CD4-positive, alpha-beta memory T cell (primary cell): ENCODE measurements around the gene SLC22A13. TPM values are rescaled to one million over a fixed set of nuclear protein-coding genes. Genes with fewer than 3 reads are reported as not detected.

Source experiments
- CTCF ChIA-PET: fragments of 350-600 bp; sonication (Branson Sonifier 250); formaldehyde crosslinking; loops from one replicate; lab custom pipeline; 2021; ENCODE audit warnings: inconsistent platforms; ENCODE audit not compliant: partially characterized antibody; lab: Charles Lee
- POLR2A ChIA-PET: fragments of 350-600 bp; sonication (Branson Sonifier 250); formaldehyde crosslinking; loops from one replicate; lab custom pipeline; 2021; ENCODE audit not compliant: partially characterized antibody; lab: Charles Lee
- DNase-seq, 5 donors: peaks; one replicate each; pipeline versions ENCODE4 v3.0.0 to v3.0.0-alpha.2; 2020 to 2022; ENCODE audit warnings: mixed read lengths in 1 of 5
- H3K27ac ChIP-seq: one replicate; pipeline ENCODE4 v1.7.0; 2013; ENCODE audit warnings: low read depth, low read length
- H3K27me3 ChIP-seq: 2 replicates; pipeline ENCODE4 v1.7.0; 2013; ENCODE audit warnings: mild to moderate bottlenecking, low read length, moderate library complexity; ENCODE audit not compliant: insufficient read depth
- H3K36me3 ChIP-seq: 2 replicates; pipeline ENCODE4 v1.7.0; 2013; ENCODE audit warnings: mild to moderate bottlenecking, low read length, moderate library complexity; ENCODE audit not compliant: insufficient read depth
- H3K4me1 ChIP-seq: 2 replicates; pipeline ENCODE4 v1.7.0; 2013; ENCODE audit warnings: mild to moderate bottlenecking, low read length, moderate library complexity; ENCODE audit not compliant: insufficient read depth
- H3K4me3 ChIP-seq, 2 donors: one replicate each; pipeline ENCODE4 v1.7.0; 2013; ENCODE audit warnings: low read length in 2 of 2, mild to moderate bottlenecking in 1 of 2
- H3K9me3 ChIP-seq, 2 donors: one replicate each; pipeline ENCODE4 v1.7.0; 2013; ENCODE audit warnings: low read length in 2 of 2, control low read depth in 1 of 2; ENCODE audit not compliant: control insufficient read depth in 1 of 2
- H3K27ac Mint-ChIP-seq, 7 donors: one replicate each; pipeline ENCODE4 v1.8.0; 2020 to 2021; ENCODE audit warnings: mixed read lengths in 7 of 7, mild to moderate bottlenecking in 6 of 7, inconsistent platforms in 3 of 7, moderate library complexity in 3 of 7
- H3K27me3 Mint-ChIP-seq, 2 donors: one replicate each; pipeline ENCODE4 v1.8.0; 2020 to 2021; ENCODE audit warnings: mixed read lengths in 2 of 2
- H3K36me3 Mint-ChIP-seq, 2 donors: one replicate each; pipeline ENCODE4 v1.8.0; 2020 to 2021; ENCODE audit warnings: mixed read lengths in 2 of 2, inconsistent platforms in 1 of 2, mild to moderate bottlenecking in 1 of 2
- H3K4me1 Mint-ChIP-seq, 4 donors: one replicate each; pipeline ENCODE4 v1.8.0; 2020 to 2021; ENCODE audit warnings: mixed read lengths in 4 of 4, mild to moderate bottlenecking in 1 of 4
- H3K4me3 Mint-ChIP-seq, 8 donors: one replicate each; pipeline ENCODE4 v1.8.0; 2020 to 2021; ENCODE audit warnings: mixed read lengths in 8 of 8, mild to moderate bottlenecking in 7 of 8, moderate library complexity in 6 of 8, inconsistent platforms in 3 of 8
- H3K9me3 Mint-ChIP-seq, 8 donors: one replicate each; pipeline ENCODE4 v1.8.0; 2020 to 2021; ENCODE audit warnings: mixed read lengths in 8 of 8, mild to moderate bottlenecking in 5 of 8, inconsistent platforms in 3 of 8, moderate library complexity in 1 of 8
- intact Hi-C: fragments of 100-400 bp; cut with micrococcal nuclease; formaldehyde crosslinking; loops from one replicate; pipeline ENCODE4 v1.15.1; 2023
- polyA plus RNA-seq, 2 donors: library from polyadenylated mRNA; unstranded; fragments of 300-500 nt; fragmentation: Illumina TruSeq; gene quantifications; one replicate each; pipeline ENCODE4 v1.2.3, GENCODE V29; 2021
- total RNA-seq, 2 experiments: library from RNA; stranded (reverse); gene quantifications; one replicate each; pipeline ENCODE4 v1.2.3, GENCODE V29; 2021

Gene SLC22A13
- total and polyA plus RNA-seq, 4 experiments from 2014 or later, result 0.18 to 0.67 (median 0.44) TPM; not detected in 1

- no peaks in the 10 kb centered on the region for H3K27me3 ChIP-seq
- Mint-ChIP-seq H3K9me3 (no peaks in the 10 kb centered on the region), H3K27ac (no peak overlapping the region), H3K27me3 (peaks cover 4 to 14% of the 10 kb centered on the region in 2 donors), H3K4me3 (no peak overlapping the region), H3K4me1 (peaks cover 0 to 1% (median 0%) of the 10 kb centered on the region in 4 donors), H3K36me3 (no peaks in the 10 kb centered on the region)
- CTCF ChIA-PET, result interaction anchor here (0.8 to 4.7 kb wide), 11 partner anchors 9 to 324 kb away, joined by 3 to 20 read pairs (median 3); partner anchors contain the start of genes SLC22A14 and XYLB
- H3K36me3 ChIP-seq, result no peaks in the 10 kb centered on the region
- H3K9me3 ChIP-seq, result no peaks in the 10 kb centered on the region
- H3K4me1 ChIP-seq, result no peaks in the 10 kb centered on the region
- POLR2A ChIA-PET, result no interaction called here
- no peak overlapping the region for H3K4me3 ChIP-seq
- intact Hi-C loops, result no loop called here
- H3K27ac ChIP-seq, result no peak overlapping the region
- DNase-seq, result peak in 2 of 5 donors; percentile 6 to 11
Observed at GRCh38 chr3:38297947-38298711, 32.5 kb downstream of the SLC22A13 start.

GRCh38 chr3:38306941-38307340 lies 41.3 kb downstream of the SLC22A13 start:
- no peaks in the 10 kb centered on the region for H3K36me3 Mint-ChIP-seq

GRCh38 chr3:38307599-38307998 lies 42.0 kb downstream of the SLC22A13 start:
- H3K9me3 ChIP-seq, result no peaks in the 10 kb centered on the region
- H3K27ac ChIP-seq, result no peak overlapping the region
- no peak for DNase-seq
- H3K27me3 Mint-ChIP-seq, result peaks cover 6 to 10% of the 10 kb centered on the region in 2 donors
- H3K36me3 Mint-ChIP-seq, result no peaks in the 10 kb centered on the region
- intact Hi-C loops, result no loop called here
- H3K36me3 ChIP-seq, result no peaks in the 10 kb centered on the region
- H3K4me3 ChIP-seq, result no peak overlapping the region
- no peaks in the 10 kb centered on the region for H3K4me1 Mint-ChIP-seq
- CTCF ChIA-PET, result no interaction called here
- H3K4me3 Mint-ChIP-seq, result no peak overlapping the region
- no peaks in the 10 kb centered on the region for H3K4me1 ChIP-seq
- no peaks in the 10 kb centered on the region for H3K27me3 ChIP-seq
- H3K27ac Mint-ChIP-seq, result peak overlapping the region in 1 of 7 donors; percentile 3
- peaks cover 0 to 10% (median 0%) of the 10 kb centered on the region in 8 donors for H3K9me3 Mint-ChIP-seq
- POLR2A ChIA-PET, result no interaction called here

More at GRCh38 chr3:38306941-38307340, 41.3 kb downstream of the SLC22A13 start:
- Histone ChIP-seq H3K4me1 (no peaks in the 10 kb centered on the region), H3K9me3 (no peaks in the 10 kb centered on the region), H3K36me3 (no peaks in the 10 kb centered on the region), H3K4me3 (no peak overlapping the region), H3K27me3 (no peaks in the 10 kb centered on the region), H3K27ac (no peak overlapping the region)
- Mint-ChIP-seq H3K27ac (no peak overlapping the region), H3K4me3 (no peak overlapping the region), H3K4me1 (no peaks in the 10 kb centered on the region), H3K27me3 (peaks cover 6 to 10% of the 10 kb centered on the region in 2 donors), H3K9me3 (peaks cover 0 to 10% (median 0%) of the 10 kb centered on the region in 8 donors)
- POLR2A ChIA-PET, result no interaction called here
- intact Hi-C loops, result no loop called here
- no peak for DNase-seq
- CTCF ChIA-PET, result interaction anchor here (1.0 kb wide), 1 partner anchor 8 kb away, joined by 3 read pairs; no protein-coding TSS in a partner anchor

GRCh38 chr3:38308456-38308855 lies 42.8 kb downstream of the SLC22A13 start:
- Histone ChIP-seq H3K36me3 (no peaks in the 10 kb centered on the region), H3K4me1 (no peaks in the 10 kb centered on the region), H3K9me3 (no peaks in the 10 kb centered on the region), H3K27ac (no peak overlapping the region), H3K4me3 (no peak overlapping the region), H3K27me3 (no peaks in the 10 kb centered on the region)
- Mint-ChIP-seq H3K27ac (peak overlapping the region in 1 of 7 donors; percentile 34), H3K9me3 (peaks cover 0 to 10% (median 0%) of the 10 kb centered on the region in 8 donors), H3K36me3 (no peaks in the 10 kb centered on the region), H3K4me3 (no peak overlapping the region), H3K27me3 (peaks cover 6 to 9% of the 10 kb centered on the region in 2 donors), H3K4me1 (no peaks in the 10 kb centered on the region)
- DNase-seq, result no peak
- POLR2A ChIA-PET, result no interaction called here
- CTCF ChIA-PET, result no interaction called here
- intact Hi-C loops, result no loop called here

GRCh38 chr3:38311476-38311875 lies 45.9 kb downstream of the SLC22A13 start:
- no peak for DNase-seq
- ChIA-PET POLR2A (no interaction called here), CTCF (no interaction called here)
- Mint-ChIP-seq H3K4me1 (peaks cover 0 to 3% (median 0%) of the 10 kb centered on the region in 4 donors), H3K4me3 (no peak overlapping the region), H3K36me3 (no peaks in the 10 kb centered on the region), H3K27ac (no peak overlapping the region), H3K9me3 (no peaks in the 10 kb centered on the region), H3K27me3 (peaks cover 6 to 7% of the 10 kb centered on the region in 2 donors)
- intact Hi-C loops, result no loop called here
- H3K27ac ChIP-seq, result no peak overlapping the region
- H3K9me3 ChIP-seq, result no peaks in the 10 kb centered on the region
- no peaks in the 10 kb centered on the region for H3K36me3 ChIP-seq
- no peak overlapping the region for H3K4me3 ChIP-seq
- H3K27me3 ChIP-seq, result no peaks in the 10 kb centered on the region
- H3K4me1 ChIP-seq, result no peaks in the 10 kb centered on the region

GRCh38 chr3:38311941-38312340 lies 46.3 kb downstream of the SLC22A13 start:
- no peaks in the 10 kb centered on the region for H3K4me1 ChIP-seq
- H3K27me3 Mint-ChIP-seq, result peaks cover 6 to 7% of the 10 kb centered on the region in 2 donors
- no peaks in the 10 kb centered on the region for H3K27me3 ChIP-seq
- no peaks in the 10 kb centered on the region for H3K36me3 ChIP-seq
- H3K36me3 Mint-ChIP-seq, result no peaks in the 10 kb centered on the region
- no peak overlapping the region for H3K4me3 Mint-ChIP-seq
- H3K4me3 ChIP-seq, result no peak overlapping the region
- H3K9me3 ChIP-seq, result no peaks in the 10 kb centered on the region
- H3K4me1 Mint-ChIP-seq, result peaks cover 0 to 3% (median 0%) of the 10 kb centered on the region in 4 donors
- no peaks in the 10 kb centered on the region for H3K9me3 Mint-ChIP-seq
- no peak overlapping the region for H3K27ac Mint-ChIP-seq
- DNase-seq, result no peak
- ChIA-PET POLR2A (no interaction called here), CTCF (no interaction called here)
- intact Hi-C loops, result no loop called here
- no peak overlapping the region for H3K27ac ChIP-seq

GRCh38 chr3:38312356-38312755 lies 46.7 kb downstream of the SLC22A13 start:
- ChIA-PET CTCF (interaction anchor here (1.4 kb wide), 1 partner anchor 34 kb away, joined by 3 read pairs; the partner anchor contains the start of gene XYLB), POLR2A (no interaction called here)
- Histone ChIP-seq H3K9me3 (no peaks in the 10 kb centered on the region), H3K36me3 (no peaks in the 10 kb centered on the region), H3K4me3 (no peak overlapping the region), H3K4me1 (no peaks in the 10 kb centered on the region), H3K27ac (no peak overlapping the region), H3K27me3 (no peaks in the 10 kb centered on the region)
- Mint-ChIP-seq H3K9me3 (no peaks in the 10 kb centered on the region), H3K27me3 (peaks cover 6 to 7% of the 10 kb centered on the region in 2 donors), H3K36me3 (no peaks in the 10 kb centered on the region), H3K4me1 (peaks cover 0 to 3% (median 0%) of the 10 kb centered on the region in 4 donors), H3K4me3 (no peak overlapping the region), H3K27ac (no peak overlapping the region)
- no peak for DNase-seq
- intact Hi-C loops, result no loop called here
